GF-D8 (cell line): Measurements from ENCODE around the gene PCDHA9.

Source experiments
- DNase-seq: peaks from one replicate; lab custom pipeline; 2025; lab: John Stamatoyannopoulos, UW

The PCDHA9 gene

GRCh38 chr5:140881889-140882590, 33.9 kb downstream of the PCDHA9 start, which contains the start of gene PCDHA13:
TSS of gene PCDHA13 (plus strand) at chr5:140882124. CDS start at chr5:140882269, 145 bp downstream.
- DNase-seq = no peak

GRCh38 chr5:140882591-140882899, 34.4 kb downstream of the PCDHA9 start:
- DNase-seq = no peak

DNA sequence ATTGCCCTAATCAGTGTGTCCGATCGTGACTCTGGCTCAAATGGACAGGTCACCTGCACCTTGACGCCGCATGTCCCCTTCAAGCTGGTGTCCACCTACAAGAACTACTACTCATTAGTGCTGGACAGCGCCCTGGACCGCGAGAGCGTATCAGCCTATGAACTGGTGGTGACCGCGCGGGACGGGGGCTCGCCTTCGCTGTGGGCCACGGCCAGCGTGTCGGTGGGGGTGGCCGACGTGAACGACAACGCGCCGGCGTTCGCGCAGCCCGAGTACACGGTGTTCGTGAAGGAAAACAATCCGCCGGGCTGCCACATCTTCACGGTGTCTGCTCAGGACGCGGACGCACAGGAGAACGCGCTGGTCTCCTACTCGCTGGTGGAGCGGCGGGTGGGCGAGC, 35.2 kb downstream of the PCDHA9 start:
- DNase-seq = no peak

DNA sequence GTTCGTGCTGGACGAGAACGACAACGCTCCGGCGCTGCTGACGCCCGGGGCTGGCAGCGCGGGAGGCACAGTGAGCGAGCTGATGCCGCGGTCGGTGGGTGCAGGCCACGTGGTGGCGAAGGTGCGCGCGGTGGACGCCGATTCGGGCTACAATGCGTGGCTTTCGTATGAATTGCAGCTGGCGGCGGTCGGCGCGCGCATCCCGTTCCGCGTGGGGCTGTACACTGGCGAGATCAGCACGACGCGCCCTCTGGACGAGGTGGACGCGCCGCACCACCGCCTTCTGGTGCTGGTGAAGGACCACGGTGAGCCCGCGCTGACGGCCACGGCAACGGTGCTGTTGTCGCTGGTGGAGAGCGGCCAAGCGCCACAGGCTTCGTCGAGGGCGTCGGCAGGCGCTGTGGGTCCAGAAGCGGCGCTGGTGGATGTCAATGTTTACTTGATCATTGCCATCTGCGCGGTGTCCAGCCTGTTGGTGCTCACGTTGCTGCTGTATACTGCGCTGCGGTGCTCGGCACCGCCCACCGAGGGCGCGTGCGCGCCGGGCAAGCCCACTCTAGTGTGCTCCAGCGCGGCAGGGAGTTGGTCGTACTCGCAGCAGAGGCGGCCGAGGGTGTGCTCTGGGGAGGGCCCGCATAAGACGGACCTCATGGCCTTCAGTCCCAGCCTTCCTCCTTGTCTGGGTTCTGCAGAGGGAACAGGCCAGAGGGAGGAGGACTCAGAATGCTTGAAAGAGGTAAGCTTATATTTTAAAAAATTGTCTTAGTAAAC, 35.9 kb downstream of the PCDHA9 start:
- DNase-seq = no peak
